Measurements from ENCODE around the gene MMRN2.
A peak's percentile ranks its signal among the peaks of the same experiment; 100 is the strongest.

Gene MMRN2

DNA sequence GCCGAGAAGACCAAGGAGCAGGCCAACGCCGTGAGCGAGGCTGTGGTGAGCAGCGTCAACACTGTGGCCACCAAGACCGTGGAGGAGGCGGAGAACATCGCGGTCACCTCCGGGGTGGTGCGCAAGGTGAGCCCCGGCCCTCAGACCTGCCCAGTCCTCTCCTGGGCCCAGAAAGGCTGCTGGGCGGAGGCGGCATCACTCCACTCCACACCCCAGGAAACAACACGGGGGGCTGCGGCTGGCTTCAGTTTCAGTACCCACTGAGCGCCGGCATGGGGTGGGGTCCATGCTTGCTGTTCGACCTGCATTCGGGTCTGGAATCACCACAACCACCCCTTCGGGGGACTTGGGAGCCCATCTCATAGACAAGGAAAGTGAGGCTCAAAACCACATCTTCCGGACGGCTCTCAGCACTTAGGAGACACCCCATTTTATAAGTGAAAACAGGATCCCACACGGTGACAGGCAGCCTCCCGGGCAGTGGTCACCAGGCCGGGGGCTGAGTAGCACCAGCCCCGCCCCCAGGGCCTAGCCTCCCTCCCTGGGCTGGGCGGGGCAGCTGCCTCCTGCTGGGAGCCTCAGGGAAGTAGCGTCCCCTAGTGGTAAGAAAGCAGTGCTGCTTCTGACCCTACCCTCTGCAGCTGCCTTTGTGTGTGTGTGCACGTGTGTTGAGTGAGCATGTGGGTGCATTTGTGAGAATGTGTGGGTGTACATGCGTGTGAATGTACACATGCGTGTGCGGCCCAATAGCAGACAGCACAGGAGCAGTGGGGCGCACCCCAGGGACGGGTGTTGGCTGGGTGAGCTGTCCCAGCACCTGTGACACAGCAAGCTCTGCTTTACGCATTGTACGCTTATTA, 2.8 kb upstream of the MMRN2 start:
- H3K36me3 ChIP-seq (ENCODE audit: control insufficient read depth in 1 of 2, insufficient read depth in 2 of 2, low read length in 2 of 2): no peaks in the 10 kb centered on the region
- H3K4me3 ChIP-seq (ENCODE audit: low read depth in 1 of 2, low read length in 2 of 2): no peak overlapping the region
- no peak overlapping the region for H3K27ac ChIP-seq (ENCODE audit: low read length)
- H3K4me1 ChIP-seq (ENCODE audit: control insufficient read depth in 1 of 2, insufficient read depth in 2 of 2, low read length in 2 of 2): peaks cover 8 to 14% of the 10 kb centered on the region in 2 donors
- H3K9me3 ChIP-seq (ENCODE audit: control insufficient read depth in 1 of 2, low read length in 2 of 2): no peaks in the 10 kb centered on the region
- no peaks in the 10 kb centered on the region for H3K27me3 ChIP-seq (ENCODE audit: low read depth, low read length)

DNA sequence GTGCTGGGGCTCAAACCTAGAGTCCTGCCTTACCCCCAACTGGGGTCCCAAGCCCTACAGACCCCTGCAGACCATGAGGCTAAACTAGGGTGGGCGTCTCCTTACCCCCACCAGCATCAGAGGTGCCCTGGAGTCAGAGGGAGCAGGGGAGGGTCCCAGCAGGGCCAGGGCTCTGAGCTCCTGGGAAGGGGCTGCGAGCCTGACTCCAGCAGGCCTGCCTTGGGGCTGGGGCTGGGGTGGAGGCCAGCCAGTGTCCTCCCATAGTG, 2.3 kb upstream of the MMRN2 start:
- H3K9me3 ChIP-seq (ENCODE audit: control insufficient read depth in 1 of 2, low read length in 2 of 2): no peaks in the 10 kb centered on the region
- H3K36me3 ChIP-seq (ENCODE audit: control insufficient read depth in 1 of 2, insufficient read depth in 2 of 2, low read length in 2 of 2): no peaks in the 10 kb centered on the region
- H3K4me1 ChIP-seq (ENCODE audit: control insufficient read depth in 1 of 2, insufficient read depth in 2 of 2, low read length in 2 of 2): peaks cover 8 to 14% of the 10 kb centered on the region in 2 donors
- peak overlapping the region; percentile 39 for H3K27ac ChIP-seq (ENCODE audit: low read length)
- H3K4me3 ChIP-seq (ENCODE audit: low read depth in 1 of 2, low read length in 2 of 2): peak overlapping the region in 1 of 2 donors; percentile 7
- no peaks in the 10 kb centered on the region for H3K27me3 ChIP-seq (ENCODE audit: low read depth, low read length)

DNA sequence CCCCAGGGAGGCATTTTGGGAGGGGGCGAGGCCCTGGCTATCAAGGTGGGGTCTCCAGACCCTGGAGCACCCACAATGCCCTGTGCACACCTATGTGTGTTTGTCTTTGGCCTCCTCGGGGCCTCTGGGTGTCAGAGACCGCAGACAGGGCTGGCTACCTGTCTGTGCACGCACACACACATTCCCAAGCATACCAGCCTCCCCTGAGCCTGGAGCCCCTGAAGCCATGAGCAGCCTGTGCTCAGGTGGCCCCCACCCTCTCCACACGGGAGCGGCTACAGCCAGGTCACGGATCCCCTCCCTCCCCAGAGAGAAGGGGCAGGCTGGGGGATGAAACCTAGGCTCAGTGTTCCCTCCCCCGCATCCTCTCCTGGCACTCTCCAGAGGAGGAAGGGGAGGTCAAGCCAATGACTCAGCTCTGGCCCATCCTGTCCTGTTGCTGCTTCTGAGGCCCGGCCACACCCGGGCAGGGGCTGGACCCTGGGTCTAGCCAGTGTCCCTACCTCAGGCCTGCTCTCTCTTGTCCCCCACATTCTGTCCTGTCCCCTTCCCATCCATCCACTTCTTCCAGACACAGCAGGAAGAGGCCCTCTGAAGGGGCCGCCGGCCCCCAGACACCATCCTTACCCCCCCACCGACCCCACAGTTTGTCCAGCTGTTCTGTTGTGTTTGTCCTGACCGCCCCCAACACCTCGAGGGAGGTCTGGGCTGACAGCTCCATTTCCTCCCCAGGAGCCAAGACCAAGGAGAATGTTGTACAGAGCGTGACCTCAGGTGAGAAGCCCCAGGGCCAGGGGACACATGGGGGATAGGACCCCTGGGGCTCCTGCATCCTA, 1.7 kb upstream of the MMRN2 start:
- Histone ChIP-seq H3K4me3 (ENCODE audit: low read depth in 1 of 2, low read length in 2 of 2) (peak overlapping the region; percentile 11 to 21), H3K27me3 (ENCODE audit: low read depth, low read length) (no peaks in the 10 kb centered on the region), H3K4me1 (ENCODE audit: control insufficient read depth in 1 of 2, insufficient read depth in 2 of 2, low read length in 2 of 2) (peaks cover 8 to 17% of the 10 kb centered on the region in 2 donors), H3K27ac (ENCODE audit: low read length) (peak overlapping the region; percentile 39), H3K36me3 (ENCODE audit: control insufficient read depth in 1 of 2, insufficient read depth in 2 of 2, low read length in 2 of 2) (no peaks in the 10 kb centered on the region), H3K9me3 (ENCODE audit: control insufficient read depth in 1 of 2, low read length in 2 of 2) (no peaks in the 10 kb centered on the region)

DNA sequence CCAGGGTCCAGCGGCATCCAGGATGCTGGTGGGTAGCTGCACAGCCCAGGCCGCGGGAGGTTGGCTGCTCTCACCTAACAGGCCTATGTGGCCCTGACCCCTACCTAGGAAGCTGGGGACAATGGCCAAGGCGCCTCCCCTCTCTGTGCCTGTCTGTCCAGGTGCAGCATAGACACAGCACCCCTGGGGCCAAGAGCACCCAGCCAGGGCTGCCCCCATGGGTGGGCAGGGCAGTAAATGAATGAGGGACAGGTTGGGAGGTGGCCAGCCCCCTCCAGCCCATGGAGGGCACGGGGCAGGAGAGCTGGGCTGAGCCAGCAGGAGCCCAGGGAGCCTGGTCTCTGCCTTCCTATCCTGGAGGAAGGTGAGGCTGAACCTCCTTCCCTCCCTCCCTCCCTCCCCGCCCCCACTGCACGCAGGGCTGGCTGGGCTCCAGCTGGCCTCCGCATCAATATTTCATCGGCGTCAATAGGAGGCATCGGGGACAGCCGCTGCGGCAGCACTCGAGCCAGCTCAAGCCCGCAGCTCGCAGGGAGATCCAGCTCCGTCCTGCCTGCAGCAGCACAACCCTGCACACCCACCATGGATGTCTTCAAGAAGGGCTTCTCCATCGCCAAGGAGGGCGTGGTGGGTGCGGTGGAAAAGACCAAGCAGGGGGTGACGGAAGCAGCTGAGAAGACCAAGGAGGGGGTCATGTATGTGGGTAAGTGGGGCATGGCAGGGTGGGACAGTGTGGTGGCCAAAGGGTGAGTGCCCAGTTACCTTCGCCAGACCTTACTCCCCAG, 893 bp upstream of the MMRN2 start, which contains the start of gene SNCG:
Gene SNCG (plus strand): TSS at position 484 of the 785 bp plus-strand sequence. CDS start 99 bp downstream, at position 583.
- peaks cover 8 to 18% of the 10 kb centered on the region in 2 donors for H3K4me1 ChIP-seq (ENCODE audit: control insufficient read depth in 1 of 2, insufficient read depth in 2 of 2, low read length in 2 of 2)
- no peaks in the 10 kb centered on the region for H3K27me3 ChIP-seq (ENCODE audit: low read depth, low read length)
- H3K9me3 ChIP-seq (ENCODE audit: control insufficient read depth in 1 of 2, low read length in 2 of 2): no peaks in the 10 kb centered on the region
- H3K4me3 ChIP-seq (ENCODE audit: low read depth in 1 of 2, low read length in 2 of 2): peak within 1 kb of the TSS; percentile 21
- H3K36me3 ChIP-seq (ENCODE audit: control insufficient read depth in 1 of 2, insufficient read depth in 2 of 2, low read length in 2 of 2): no peaks in the 10 kb centered on the region
- peak within 1 kb of the TSS; percentile 39 for H3K27ac ChIP-seq (ENCODE audit: low read length)

DNA sequence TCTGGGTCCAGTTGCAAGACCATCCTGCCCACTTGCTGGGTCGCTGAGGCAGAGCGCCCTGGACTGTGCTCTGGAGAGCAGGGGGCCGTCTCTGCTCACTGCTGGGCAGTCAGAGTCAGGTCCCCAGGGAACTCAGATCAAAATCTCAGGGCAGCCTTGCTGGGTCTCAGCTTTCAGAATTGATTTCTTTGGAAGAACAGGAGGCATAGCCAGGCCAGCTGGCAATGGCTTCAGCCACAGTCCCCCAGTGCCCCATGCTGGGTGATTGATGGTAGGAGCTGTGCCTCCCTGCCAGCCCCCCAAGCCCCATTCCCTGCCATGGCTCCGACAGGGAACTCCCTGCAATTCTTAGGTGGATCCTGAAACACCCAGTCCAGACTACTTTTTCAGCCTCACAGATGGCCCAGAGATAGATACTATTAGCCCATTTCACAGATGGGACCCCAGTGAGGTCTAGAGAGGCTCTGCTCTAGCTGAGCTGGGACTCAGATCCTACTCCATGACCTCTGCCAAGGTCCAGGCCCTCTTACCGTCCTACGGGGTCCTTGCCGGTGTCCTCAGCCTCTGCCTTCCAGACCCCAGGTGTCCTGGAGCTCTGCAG, 467 bp downstream of the MMRN2 start:
- no peaks in the 10 kb centered on the region for H3K36me3 ChIP-seq (ENCODE audit: control insufficient read depth in 1 of 2, insufficient read depth in 2 of 2, low read length in 2 of 2)
- H3K4me3 ChIP-seq (ENCODE audit: low read depth in 1 of 2, low read length in 2 of 2): peak overlapping the region; percentile 21 to 26
- no peaks in the 10 kb centered on the region for H3K27me3 ChIP-seq (ENCODE audit: low read depth, low read length)
- H3K9me3 ChIP-seq (ENCODE audit: control insufficient read depth in 1 of 2, low read length in 2 of 2): peaks cover 0 to 4% of the 10 kb centered on the region in 2 donors
- peak overlapping the region; percentile 75 for H3K27ac ChIP-seq (ENCODE audit: low read length)
- peaks cover 8 to 18% of the 10 kb centered on the region in 2 donors for H3K4me1 ChIP-seq (ENCODE audit: control insufficient read depth in 1 of 2, insufficient read depth in 2 of 2, low read length in 2 of 2)

DNA sequence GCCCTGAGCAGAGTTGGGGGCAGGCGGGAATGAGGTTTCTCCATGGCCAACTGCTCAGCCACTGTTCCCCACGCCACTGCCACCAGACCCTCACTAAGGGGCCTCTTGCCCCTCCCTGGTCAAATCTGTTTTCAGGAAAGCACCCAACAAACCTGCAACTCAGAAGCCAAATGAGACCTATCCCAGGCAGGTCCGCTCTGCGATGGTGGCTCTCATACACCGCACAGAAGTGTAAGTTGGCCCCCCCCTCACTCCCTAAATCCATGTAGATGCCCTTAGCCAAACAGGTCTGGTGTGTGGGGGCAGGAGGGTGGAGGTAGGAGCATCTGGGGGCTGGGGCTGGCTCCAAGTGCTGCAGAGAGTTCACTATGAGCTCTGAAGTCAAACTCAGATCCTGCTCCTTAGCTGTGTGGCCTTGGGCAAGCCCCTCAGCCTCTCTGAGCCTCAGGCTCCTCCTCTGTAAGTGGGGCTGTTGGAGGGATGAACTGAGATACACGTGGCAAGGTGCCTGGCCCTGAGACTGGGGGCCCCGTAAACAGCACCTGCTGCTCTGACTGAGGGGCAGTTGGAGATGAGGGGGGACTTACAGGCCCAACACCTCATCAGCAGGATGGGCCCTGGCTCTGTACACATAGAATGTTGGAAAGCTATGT, 1.1 kb downstream of the MMRN2 start:
- H3K27me3 ChIP-seq (ENCODE audit: low read depth, low read length): no peaks in the 10 kb centered on the region
- H3K27ac ChIP-seq (ENCODE audit: low read length): no peak overlapping the region
- peaks cover 0 to 4% of the 10 kb centered on the region in 2 donors for H3K9me3 ChIP-seq (ENCODE audit: control insufficient read depth in 1 of 2, low read length in 2 of 2)
- peaks cover 8 to 18% of the 10 kb centered on the region in 2 donors for H3K4me1 ChIP-seq (ENCODE audit: control insufficient read depth in 1 of 2, insufficient read depth in 2 of 2, low read length in 2 of 2)
- H3K36me3 ChIP-seq (ENCODE audit: control insufficient read depth in 1 of 2, insufficient read depth in 2 of 2, low read length in 2 of 2): no peaks in the 10 kb centered on the region
- H3K4me3 ChIP-seq (ENCODE audit: low read depth in 1 of 2, low read length in 2 of 2): peak overlapping the region in 1 of 2 donors; percentile 26

DNA sequence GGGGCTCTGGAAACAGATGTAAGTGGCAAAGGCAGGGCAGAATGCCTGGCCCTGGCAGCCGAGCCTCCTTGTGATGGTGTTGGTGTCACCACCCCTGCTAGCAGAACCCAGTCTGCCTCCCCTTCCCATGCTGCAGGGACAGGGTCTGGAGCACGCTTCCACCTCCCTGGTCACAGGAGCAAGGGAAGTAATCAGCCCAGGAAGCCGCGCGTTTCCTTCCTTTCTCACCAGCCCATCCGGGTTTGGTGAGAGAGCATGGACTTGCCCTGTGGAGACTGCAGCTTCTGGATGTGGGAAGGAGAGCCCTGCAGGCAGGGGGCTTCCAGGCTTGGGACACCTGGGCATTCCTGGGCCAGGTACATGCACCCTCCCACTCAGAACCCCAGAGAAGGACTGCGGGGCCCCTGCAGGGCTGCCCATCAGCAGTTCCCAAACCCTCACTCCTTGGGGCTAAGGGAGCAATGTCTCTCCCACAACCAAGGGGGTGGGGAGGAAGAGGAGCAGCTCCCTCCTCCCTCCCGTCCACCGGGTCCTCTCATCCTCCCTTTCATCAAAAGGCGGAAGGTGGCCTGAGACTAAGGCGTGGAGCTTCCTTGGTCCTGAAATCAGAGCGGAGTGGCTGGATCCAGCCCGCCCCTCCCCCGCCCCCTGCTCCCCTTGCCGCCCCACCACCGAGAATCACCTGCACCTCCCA, 1.8 kb downstream of the MMRN2 start:
- Histone ChIP-seq H3K36me3 (ENCODE audit: control insufficient read depth in 1 of 2, insufficient read depth in 2 of 2, low read length in 2 of 2) (no peaks in the 10 kb centered on the region), H3K9me3 (ENCODE audit: control insufficient read depth in 1 of 2, low read length in 2 of 2) (peaks cover 0 to 4% of the 10 kb centered on the region in 2 donors), H3K27me3 (ENCODE audit: low read depth, low read length) (no peaks in the 10 kb centered on the region), H3K4me3 (ENCODE audit: low read depth in 1 of 2, low read length in 2 of 2) (peak overlapping the region; percentile 16 to 21), H3K27ac (ENCODE audit: low read length) (peak overlapping the region; percentile 65), H3K4me1 (ENCODE audit: control insufficient read depth in 1 of 2, insufficient read depth in 2 of 2, low read length in 2 of 2) (peaks cover 8 to 18% of the 10 kb centered on the region in 2 donors)

DNA sequence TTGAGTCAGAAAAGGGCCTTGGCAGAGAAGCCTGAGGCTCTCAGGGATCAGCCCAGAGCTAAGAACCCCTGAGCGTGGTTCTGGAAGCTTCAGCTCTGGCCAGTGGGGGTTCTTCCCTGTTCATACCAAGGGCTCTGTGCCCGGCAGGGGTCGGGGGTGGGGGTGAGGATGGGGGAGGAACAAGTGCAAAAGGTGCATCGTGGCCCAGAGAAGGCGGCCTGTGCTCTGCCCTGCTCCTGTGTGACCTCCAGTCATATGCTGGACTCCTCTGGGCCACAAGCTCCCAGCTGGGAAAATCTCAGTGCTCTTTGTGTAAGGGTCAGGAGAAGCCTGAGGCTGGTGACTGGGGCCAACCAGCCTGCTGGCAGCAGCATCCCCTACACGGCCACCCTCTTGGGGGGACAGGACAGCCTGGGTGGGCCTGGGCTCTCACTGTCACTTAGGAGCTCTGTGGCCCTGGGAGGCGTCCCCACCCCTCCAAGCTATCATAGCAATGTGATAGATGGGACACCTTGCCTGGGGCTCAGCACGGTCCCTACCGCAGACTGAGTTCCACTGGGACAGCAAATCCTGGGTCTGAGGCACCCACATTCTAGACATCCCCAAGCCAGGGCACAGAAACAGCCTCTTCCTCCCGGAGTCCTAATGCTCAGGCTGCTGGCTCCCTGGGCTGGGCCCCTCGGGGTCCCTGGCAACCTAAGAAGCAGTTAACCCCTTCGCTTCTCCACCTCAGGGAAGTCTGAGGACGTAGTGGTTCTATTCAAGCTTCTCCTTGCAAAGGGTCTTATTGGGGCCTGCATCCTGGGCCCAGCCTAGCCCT, 2.5 kb downstream of the MMRN2 start:
- Histone ChIP-seq H3K4me1 (ENCODE audit: control insufficient read depth in 1 of 2, insufficient read depth in 2 of 2, low read length in 2 of 2) (peaks cover 8 to 17% of the 10 kb centered on the region in 2 donors), H3K4me3 (ENCODE audit: low read depth in 1 of 2, low read length in 2 of 2) (peak overlapping the region; percentile 19 to 21), H3K27me3 (ENCODE audit: low read depth, low read length) (no peaks in the 10 kb centered on the region)

DNA sequence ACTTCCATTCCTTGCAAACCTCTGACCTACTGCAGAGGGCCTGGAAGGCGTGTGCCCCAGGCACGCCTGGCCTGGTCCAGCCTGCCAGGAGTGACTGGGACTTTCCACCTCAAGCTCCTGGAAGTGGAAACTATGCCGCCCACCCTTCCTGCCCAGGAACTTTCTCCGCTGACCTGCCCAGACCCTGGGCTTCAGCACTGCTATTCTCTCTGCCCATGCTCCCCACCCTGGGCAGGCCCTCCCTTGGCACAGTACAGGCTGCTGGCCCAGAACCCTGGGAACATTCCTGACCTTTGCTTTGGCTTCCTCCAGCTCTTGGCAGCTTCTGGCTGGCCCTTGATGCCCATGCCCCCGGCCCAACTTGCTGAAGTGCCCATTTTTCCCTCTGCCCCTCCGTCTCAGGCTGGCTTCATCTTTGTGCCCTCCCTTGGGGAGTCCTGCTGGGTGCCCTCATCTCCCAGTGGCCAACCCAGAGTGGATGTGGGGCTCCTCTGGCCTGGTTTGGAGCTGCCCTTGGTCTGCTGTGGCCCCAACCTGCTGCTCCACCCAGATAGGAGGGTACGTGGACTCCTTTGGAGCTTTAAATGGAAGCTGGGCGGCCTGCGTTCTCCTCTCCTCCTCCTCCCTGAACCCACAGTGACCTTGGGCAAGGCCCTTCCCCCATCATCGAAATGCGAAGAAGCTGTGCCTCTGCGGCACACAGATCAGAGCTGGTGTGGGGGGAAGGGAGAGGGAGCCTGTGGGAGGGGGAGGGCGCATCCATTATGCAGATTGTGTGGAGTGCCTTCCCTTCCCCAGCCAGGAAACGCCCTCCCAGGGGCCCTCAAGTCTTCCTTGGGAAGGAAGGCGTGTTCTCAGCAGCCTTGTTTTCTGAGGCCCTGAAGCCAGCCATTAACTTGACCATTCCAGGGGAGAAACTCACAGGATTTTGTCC, 3.4 kb downstream of the MMRN2 start:
- Histone ChIP-seq H3K4me1 (ENCODE audit: control insufficient read depth in 1 of 2, insufficient read depth in 2 of 2, low read length in 2 of 2) (peaks cover 7 to 12% of the 10 kb centered on the region in 2 donors), H3K4me3 (ENCODE audit: low read depth in 1 of 2, low read length in 2 of 2) (no peak overlapping the region), H3K36me3 (ENCODE audit: control insufficient read depth in 1 of 2, insufficient read depth in 2 of 2, low read length in 2 of 2) (no peaks in the 10 kb centered on the region), H3K9me3 (ENCODE audit: control insufficient read depth in 1 of 2, low read length in 2 of 2) (peaks cover 0 to 4% of the 10 kb centered on the region in 2 donors), H3K27me3 (ENCODE audit: low read depth, low read length) (no peaks in the 10 kb centered on the region), H3K27ac (ENCODE audit: low read length) (peak overlapping the region; percentile 65)

More for the DNA sequence above, 2.5 kb downstream of the MMRN2 start:
- H3K27ac ChIP-seq (ENCODE audit: low read length): peak overlapping the region; percentile 65
- no peaks in the 10 kb centered on the region for H3K36me3 ChIP-seq (ENCODE audit: control insufficient read depth in 1 of 2, insufficient read depth in 2 of 2, low read length in 2 of 2)
- peaks cover 0 to 4% of the 10 kb centered on the region in 2 donors for H3K9me3 ChIP-seq (ENCODE audit: control insufficient read depth in 1 of 2, low read length in 2 of 2)
